GM19397 (cell line): ENCODE measurements around the gene UPF3B.
A peak's percentile ranks its signal among the peaks of the same experiment; 100 is the strongest.
"Not testable (repeated sequence)": the region's sequence is repeated elsewhere in the genome, so short reads cannot be mapped to it uniquely, and the experiment has no call there.

Experiments used
- ATAC-seq: cut with Tn5 transposase; IDR thresholded peaks from one replicate; pipeline ENCODE4 v1.9.1; 2021; ENCODE audit warnings: mild to moderate bottlenecking, moderate library complexity; ENCODE audit not compliant: unreplicated experiment

The UPF3B gene

DNA sequence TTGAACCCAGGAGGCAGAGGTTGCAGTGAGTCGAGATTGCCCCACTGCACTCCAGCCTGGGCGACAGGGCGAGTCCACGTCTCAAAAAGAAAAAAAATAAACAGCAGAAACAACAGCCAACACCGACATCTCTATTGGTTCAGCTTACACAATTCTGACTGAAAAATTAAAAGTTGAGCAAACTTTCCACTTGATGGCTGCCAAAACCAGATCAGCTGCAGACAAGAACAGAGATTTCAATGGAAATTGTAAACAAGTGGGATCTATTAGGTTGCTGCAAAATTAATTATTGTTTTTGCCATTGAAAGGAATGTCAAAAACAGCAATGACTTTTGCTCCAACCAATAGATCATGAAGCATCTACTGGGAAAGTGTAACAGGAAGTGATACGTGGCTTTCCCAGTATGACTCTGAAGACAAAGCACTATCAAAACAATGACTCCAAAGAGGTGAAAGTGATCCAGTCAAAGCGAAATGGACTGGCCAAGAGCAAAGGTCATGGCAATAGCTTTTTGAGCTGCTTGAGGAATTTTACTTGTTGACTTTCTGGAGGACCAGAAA lies 26.3 kb downstream of the UPF3B start:
- no peak for ATAC-seq

DNA sequence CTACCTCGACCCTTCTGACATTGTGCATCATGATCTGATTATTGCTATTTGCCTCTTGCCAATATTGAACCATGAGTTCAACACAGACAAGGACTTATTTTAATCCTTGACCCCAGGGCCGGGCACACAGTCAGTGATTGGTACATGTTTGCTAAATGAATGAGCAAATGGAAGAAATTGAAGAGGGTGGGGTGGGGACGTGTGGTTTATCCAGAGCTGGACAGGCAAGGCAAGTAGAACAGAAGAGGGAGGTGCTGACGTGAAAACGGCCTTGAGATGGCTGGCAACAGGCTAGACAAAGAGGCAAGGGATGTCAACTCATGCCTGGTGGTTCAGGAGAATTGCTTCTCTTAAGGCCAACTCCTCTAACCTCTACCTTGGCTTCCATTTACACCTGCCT lies 28.5 kb downstream of the UPF3B start:
- ATAC-seq, result not testable (repeated sequence)

DNA sequence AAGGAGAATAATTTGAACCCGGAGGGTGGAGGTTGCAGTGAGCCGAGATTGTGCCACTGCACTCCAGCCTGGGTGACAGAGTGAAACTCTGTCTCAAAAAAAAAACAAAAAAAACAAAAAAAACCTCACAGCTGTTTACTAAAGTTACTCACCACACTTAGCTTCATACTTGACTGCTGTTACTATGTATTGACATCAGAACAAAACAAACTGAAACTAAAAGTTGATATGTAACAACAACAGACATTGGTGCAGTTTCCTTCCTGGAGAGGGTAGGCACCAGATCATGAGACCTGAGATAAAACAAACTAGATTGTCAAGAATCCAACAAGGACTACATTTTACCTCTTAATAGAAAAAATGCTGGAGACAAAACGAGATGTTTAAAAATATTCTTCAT lies 31.1 kb downstream of the UPF3B start:
- ATAC-seq, result peak; percentile 93

DNA sequence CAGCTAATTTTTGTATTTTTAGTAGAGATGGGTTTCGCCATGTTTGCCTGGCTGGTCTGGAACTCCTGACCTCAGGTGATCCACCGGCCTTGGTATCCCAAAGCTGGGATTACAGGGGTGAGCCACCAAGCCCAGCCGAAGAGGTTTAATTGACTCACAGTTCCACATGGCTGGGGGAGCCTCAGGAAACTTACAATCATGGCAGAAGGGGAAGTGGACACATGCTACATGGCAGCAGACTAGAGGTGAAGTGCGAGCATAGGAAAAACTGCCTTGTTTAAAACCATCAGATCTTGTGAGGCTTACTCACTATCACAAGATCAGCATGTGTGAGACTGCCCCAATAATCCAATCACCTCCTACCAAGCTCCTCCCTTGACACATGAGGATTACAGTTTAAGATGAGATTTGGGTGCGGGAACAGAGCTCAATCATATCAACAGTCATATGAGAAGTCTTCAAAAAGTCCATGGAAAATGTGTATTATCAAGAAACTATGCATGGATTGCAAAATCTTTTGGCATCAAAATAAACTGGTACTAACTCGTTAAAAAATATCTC lies 35.6 kb downstream of the UPF3B start:
- ATAC-seq, result no peak

DNA sequence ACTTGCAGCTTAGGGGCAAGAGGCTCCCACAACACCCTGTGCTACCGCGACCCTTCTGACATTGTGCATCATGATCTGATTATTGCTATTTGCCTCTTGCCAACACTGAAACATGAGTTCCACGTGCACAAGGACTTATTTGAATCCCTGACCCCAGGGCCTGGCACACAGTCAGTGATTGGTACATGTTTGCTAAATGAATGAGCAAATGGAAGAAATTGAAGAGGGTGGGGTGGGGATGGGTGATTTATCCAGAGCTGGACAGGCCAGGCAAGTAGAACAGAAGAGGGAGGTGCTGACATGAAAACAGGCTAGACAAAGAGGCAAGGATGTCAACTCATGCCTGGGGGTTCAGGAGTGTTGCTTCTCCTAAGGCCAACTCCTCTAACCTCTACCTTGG lies 36.5 kb downstream of the UPF3B start:
- no peak for ATAC-seq

DNA sequence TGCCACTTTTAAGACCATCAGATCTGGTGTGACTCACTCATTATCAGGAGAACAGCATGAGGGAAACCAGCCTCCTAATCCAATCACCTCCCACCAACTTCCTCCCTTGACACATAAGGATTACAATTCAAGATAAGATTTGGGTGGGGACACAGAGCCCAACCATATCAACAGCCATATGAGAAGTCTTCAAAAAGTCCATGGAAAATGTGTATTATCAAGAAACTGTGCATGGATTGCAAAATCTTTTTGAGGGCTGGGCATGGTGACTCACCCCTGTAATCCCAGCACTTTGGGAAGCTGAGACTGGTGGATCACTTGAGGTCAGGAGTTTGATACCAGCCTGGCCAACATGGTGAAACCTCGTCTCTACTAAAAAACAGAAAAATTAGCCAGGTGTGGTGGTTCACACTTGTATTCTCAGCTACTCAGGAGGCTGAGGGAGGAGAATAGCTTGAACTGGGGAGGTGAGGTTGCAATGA lies 43.5 kb downstream of the UPF3B start:
- no peak for ATAC-seq

DNA sequence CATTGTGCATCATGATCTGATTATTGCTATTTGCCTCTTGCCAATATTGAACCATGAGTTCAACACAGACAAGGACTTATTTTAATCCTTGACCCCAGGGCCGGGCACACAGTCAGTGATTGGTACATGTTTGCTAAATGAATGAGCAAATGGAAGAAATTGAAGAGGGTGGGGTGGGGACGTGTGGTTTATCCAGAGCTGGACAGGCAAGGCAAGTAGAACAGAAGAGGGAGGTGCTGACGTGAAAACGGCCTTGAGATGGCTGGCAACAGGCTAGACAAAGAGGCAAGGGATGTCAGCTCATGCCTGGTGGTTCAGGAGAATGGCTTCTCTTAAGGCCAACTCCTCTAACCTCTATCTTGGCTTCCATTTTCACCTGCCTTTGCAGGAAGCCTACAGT lies 44.3 kb downstream of the UPF3B start:
- not testable (repeated sequence) for ATAC-seq

DNA sequence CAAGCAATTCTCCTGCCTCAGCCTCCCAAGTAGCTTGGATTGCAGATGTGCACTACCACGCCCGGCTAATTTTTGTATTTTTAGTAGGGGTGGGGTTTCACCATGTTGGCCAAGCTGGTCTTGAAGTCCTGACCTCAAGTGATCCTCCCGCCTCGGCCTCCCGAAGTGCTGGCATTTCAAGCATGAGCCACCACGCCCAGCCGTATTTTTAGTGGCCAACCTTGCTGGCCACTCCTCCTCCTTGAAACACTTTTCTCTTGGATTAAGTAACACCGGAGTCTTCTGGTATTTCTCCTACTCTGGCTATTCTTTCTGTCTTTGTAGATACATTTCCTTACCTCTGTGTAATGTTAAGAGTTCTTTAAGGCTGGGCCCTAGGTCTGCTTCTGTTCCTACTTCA lies 50.2 kb downstream of the UPF3B start:
- ATAC-seq, result no peak

DNA sequence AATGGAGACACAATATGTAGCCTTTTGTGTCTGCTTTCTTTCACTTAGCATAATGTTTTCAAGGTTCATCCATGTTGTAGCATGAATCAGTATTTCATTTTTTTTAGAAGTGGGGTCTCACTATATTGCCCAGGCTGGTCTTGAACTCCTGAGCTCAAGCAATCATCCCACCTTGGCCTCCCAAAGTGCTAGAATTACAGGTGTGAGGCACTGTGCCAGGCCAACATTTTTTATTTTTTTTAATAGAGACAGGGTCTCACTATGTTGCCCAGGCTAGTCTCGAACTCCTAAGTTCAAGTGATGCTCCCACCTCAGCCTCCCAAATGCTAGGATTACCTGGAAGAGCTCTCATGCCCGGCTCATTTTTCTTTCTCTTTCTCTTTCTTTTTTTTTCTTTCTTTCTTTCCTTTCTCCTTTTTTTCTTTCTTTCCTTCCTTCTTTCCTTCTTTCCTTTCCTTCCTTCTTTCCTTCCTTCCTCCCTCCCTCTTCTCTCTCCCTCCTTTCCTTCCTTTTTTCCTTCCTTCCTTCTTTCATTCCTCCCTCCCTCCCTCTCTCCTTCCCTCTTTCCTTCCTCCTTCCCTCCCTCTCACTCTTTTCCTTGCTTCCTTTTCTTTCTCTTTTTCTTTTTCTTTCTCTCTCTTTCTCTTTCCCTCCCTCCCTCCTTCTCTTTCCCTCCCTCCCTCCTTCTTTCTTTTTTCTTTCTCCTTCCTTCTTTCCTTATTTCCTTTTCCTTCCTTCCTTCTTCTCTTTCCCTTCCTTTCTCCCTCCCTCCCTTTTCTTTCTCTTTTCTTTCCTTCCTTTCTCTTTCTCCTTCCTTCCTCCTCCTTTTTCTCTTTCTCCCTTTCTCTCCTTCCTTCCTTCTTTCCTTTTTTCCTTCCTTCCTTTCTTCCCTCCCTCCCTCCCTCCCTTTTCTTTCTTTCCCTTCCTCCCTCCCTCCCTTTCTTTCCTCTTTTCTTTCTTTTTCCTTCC lies 51.2 kb downstream of the UPF3B start:
- no peak for ATAC-seq

DNA sequence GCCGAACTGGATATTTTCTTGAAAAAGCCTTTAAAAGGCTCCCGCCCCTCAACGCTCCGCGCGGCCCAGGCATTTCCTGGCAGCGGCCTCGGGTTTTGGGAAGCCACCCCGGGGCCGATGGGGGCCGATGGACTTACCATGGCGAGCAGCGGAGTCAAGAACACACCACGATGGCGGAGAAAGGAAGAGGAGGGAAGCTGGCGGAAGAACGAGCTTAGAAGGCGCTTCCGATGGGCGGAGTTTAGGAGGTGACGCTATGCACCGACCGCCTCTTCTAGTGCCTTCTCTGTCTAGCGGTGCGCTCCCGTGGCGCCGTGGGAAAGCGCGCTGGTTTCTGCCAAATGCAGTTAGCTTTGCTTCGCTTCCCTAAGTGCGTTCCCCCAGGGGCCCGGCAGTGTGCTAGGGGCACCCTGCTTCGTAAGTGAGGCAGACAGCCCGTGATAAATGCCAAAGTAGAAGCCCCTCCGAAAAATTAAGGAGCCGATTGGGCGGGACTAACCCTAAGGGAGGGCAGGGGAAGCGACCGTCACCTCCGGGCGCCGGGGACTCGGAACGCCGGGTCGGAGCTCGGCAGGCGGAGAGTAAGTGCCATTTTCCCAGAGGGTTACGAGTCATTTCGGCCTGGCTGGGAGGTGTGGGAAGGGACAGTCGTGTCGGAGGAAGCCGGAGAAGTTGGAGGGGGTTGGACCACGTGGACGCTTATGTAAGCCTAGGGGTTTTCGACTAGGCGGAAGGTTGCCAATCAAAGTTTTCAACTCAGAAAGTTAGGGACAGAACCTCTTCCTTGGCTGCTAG lies 61.1 kb downstream of the UPF3B start, which contains the start of gene RPL39:
TSS of gene RPL39 (minus strand) at position 194 of the 795 bp plus-strand sequence. CDS start at position 140, 54 bp downstream.
- peak; percentile 95 for ATAC-seq

DNA sequence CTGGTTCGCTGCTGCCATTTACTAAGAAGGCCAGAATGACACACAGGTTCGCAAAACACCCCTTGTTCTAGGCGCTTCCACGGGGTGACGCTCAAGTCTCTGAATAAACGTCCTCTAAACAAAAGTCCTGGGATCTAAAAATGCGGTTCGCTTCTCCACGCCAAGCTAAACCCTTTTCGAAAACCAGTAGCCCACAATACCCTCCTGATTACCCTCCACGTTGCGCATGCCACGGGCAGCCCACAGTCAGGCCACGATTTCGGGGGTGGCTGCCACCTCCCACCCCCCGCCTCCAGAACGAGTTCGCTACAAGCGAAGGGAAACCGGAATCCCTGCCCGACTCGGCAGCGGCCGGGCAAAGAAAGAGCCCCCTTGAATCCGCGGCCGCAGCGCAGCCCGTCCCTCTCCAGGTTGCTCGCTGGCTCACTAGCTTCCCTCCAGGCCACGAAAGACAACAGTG lies 61.8 kb downstream of the UPF3B start:
- peak; percentile 36 for ATAC-seq

DNA sequence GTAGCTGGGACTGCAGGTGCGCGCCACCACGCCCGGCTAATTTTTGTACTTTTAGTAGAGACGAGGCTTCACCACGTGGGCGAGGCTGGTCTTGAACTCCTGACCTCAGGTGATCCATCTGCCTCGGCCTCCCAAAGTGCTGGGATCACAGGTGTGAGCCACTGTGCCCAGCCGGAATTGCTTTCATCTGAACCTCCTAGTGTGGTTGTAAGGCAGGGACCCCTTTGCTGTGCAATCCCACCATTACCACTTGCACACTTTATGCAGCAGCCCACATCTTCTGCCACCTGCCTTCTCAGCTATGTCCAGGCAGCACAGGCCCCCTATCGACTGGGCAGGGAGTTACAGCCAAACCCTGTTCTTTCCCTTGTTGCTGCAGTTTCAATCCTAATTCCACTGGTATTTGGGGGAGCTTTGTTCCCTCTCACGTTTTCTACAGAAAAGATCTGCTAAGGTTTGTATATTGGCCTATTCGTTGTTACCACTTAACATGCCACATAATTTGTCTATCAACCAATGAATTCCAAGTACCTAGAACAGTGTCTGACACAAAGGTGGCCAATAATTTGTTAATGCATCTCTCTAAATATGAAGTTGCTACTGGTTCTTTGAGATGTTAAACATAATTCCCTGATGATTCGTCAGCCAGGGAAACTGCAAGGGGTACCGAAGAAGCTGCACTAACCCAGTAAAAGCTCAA lies 67.9 kb downstream of the UPF3B start:
- no peak for ATAC-seq
